K562 (cell line): ENCODE results near the gene GPRC5B. TPM values are rescaled to one million over a fixed set of nuclear protein-coding genes. Genes with fewer than 3 reads are reported as not detected.

Source experiments
- ATAC-seq: fragments of 200-7000 bp; cut with Tn5 transposase; 3 replicates; pipeline ENCODE4 v1.9.1; 2020; ENCODE audit warnings: moderate library complexity
- BruUV-seq: library from RNA; stranded (reverse); fragments of 400-500 nt; replicated peaks from 2 replicates; lab custom pipeline; 2021; lab: Mats Ljungman, UMichigan
- CTCF ChIA-PET: fragments of 300-600 bp; formaldehyde crosslinking; extraction: SDS; loops from one replicate; lab custom pipeline; 2021; ENCODE audit warnings: low intra/inter-chr PET ratio; lab: Yijun Ruan, JAX
- POLR2A ChIA-PET: fragments of 300-600, 350-650 bp; sonication (Branson Sonifier 250); formaldehyde crosslinking; extraction: SDS; loops from one replicate; lab custom pipeline; 2021; ENCODE audit warnings: antibody characterized with exemption, inconsistent platforms; lab: Yijun Ruan, JAX
- DNase-seq, 4 experiments: peaks; one replicate each; pipeline versions ENCODE4 v3.0.0 to v3.0.0-alpha.2; 2011 to 2018; ENCODE audit warnings: low spot score in 3 of 4, mixed read lengths in 3 of 4; ENCODE audit errors: extremely low read depth in 1 of 4
- FAIRE-seq: peaks from 2 replicates; lab custom pipeline; 2011; peaks lifted over from hg19 to GRCh38; lab: Jason Lieb, UNC
- H2AFZ ChIP-seq: 2 replicates; pipeline ENCODE4 v1.6.0; 2011; ENCODE audit warnings: low read depth, low read length, control low read depth, inconsistent platforms
- H3K27ac ChIP-seq: fragments of 200-600 bp; 3 replicates; pipeline ENCODE4 v1.8.0; 2011; ENCODE audit warnings: low read depth, mild to moderate bottlenecking, control low read depth, inconsistent platforms, low read length, moderate library complexity, mixed read lengths; ENCODE audit errors: extremely low read depth
- H3K27me3 ChIP-seq, 2 experiments: fragments of 300-600 bp in 1 of 2; 2 replicates in 1 of 2; 3 replicates in 1 of 2; pipeline versions ENCODE4 v1.6.0 to v1.8.0; 2011; ENCODE audit warnings: inconsistent platforms in 2 of 2, low read length in 2 of 2, mild to moderate bottlenecking in 1 of 2, mixed read lengths in 1 of 2, moderate library complexity in 1 of 2; ENCODE audit not compliant: control insufficient read depth in 2 of 2, insufficient read depth in 2 of 2
- H3K36me3 ChIP-seq: fragments of 300-600 bp; 3 replicates; pipeline ENCODE4 v1.8.0; 2011; ENCODE audit warnings: mild to moderate bottlenecking, low read length, inconsistent platforms; ENCODE audit not compliant: control insufficient read depth, insufficient read depth
- H3K4me1 ChIP-seq, 2 experiments: fragments of 200-600 bp in 1 of 2; replicated peaks in 1 of 2; 2 replicates in 1 of 2; 3 replicates in 1 of 2; pipeline versions ENCODE4 v1.5.1 to v1.8.0; 2011; ENCODE audit warnings: inconsistent platforms in 2 of 2, low read length in 2 of 2, mild to moderate bottlenecking in 1 of 2, mixed read lengths in 1 of 2, moderate library complexity in 1 of 2; ENCODE audit not compliant: control insufficient read depth in 2 of 2, insufficient read depth in 2 of 2
- H3K4me2 ChIP-seq: 2 replicates; pipeline ENCODE4 v1.6.1; 2011; ENCODE audit warnings: low read length, control low read depth, inconsistent platforms, mixed read lengths; ENCODE audit not compliant: insufficient read depth
- H3K4me3 ChIP-seq: fragments of 200-600 bp; sonication (generic), shearing (Covaris generic); 2 replicates; pipeline ENCODE4 v1.5.1; 2016; ENCODE audit warnings: control low read depth, inconsistent platforms
- H3K79me2 ChIP-seq: fragments of 200-600 bp; 3 replicates; pipeline ENCODE4 v1.8.0; 2011; ENCODE audit warnings: low read length, inconsistent platforms; ENCODE audit not compliant: control insufficient read depth, insufficient read depth
- H3K9ac ChIP-seq, 2 experiments: 2 replicates each; pipeline versions ENCODE4 v1.6.0 to v1.6.1; 2011; ENCODE audit warnings: low read depth in 2 of 2, low read length in 2 of 2, control low read depth in 1 of 2, inconsistent platforms in 1 of 2, mild to moderate bottlenecking in 1 of 2, mixed read lengths in 1 of 2; ENCODE audit not compliant: insufficient read depth in 1 of 2
- H3K9me1 ChIP-seq: one replicate; pipeline ENCODE4 v1.6.0; 2011; ENCODE audit warnings: inconsistent platforms, mild to moderate bottlenecking, low read length, moderate library complexity; ENCODE audit not compliant: control insufficient read depth, insufficient read depth
- H3K9me3 ChIP-seq: replicated peaks from 2 replicates; pipeline ENCODE4 v1.5.1; 2011; ENCODE audit warnings: low read depth, low read length, inconsistent platforms; ENCODE audit not compliant: control insufficient read depth, insufficient read depth
- H4K20me1 ChIP-seq: replicated peaks from 2 replicates; pipeline ENCODE4 v1.6.1; 2011; ENCODE audit warnings: low read length, inconsistent platforms, mixed read lengths; ENCODE audit not compliant: control insufficient read depth, insufficient read depth
- BCOR ChIP-seq: fragments of 450-650 bp; IDR thresholded peaks from 2 replicates; pipeline ENCODE4 v1.6.1; 2016
- CGGBP1 ChIP-seq: fragments of 250-450 bp; sonication (Bioruptor Pico); IDR thresholded peaks from 2 replicates; pipeline ENCODE4 v1.9.0; 2021; ENCODE audit warnings: mild to moderate bottlenecking
- KDM1A ChIP-seq, 2 experiments: fragments of 450-650 bp; IDR thresholded peaks; 2 replicates each; pipeline ENCODE4 v1.6.1; 2016; ENCODE audit warnings: mild to moderate bottlenecking in 2 of 2
- PCBP1 ChIP-seq: fragments of 200-400 bp; formaldehyde crosslinking; IDR thresholded peaks from 2 replicates; pipeline ENCODE4 v1.6.1; 2018; ENCODE audit warnings: mild to moderate bottlenecking, low read depth, low read length; ENCODE audit not compliant: poor library complexity, severe bottlenecking
- RBM25 ChIP-seq: fragments of 200-400 bp; formaldehyde crosslinking; IDR thresholded peaks from 2 replicates; pipeline ENCODE4 v1.6.1; 2018; ENCODE audit warnings: low read length, low read depth, moderate library complexity; ENCODE audit not compliant: severe bottlenecking
- ZZZ3 ChIP-seq: fragments of 450-650 bp; IDR thresholded peaks from 2 replicates; pipeline ENCODE4 v1.6.1; 2016; ENCODE audit warnings: antibody characterized with exemption, mild to moderate bottlenecking, moderate library complexity
- WGBS: fragments of 100-300 bp; shearing (Covaris generic); methylation state at CpG from one replicate; pipeline ENCODE4 v1.1.6; 2016; ENCODE audit warnings: low coverage, mixed read lengths; ENCODE audit not compliant: insufficient coverage; ENCODE audit errors: missing lambda C conversion rate; 5-methylcytosine and 5-hydroxymethylcytosine counted together
- in situ Hi-C: fragments of 300-500 bp; cut with MboI; formaldehyde crosslinking; loops from 4 replicates; pipeline ENCODE4 v1.15.0; 2018; ENCODE audit warnings: inconsistent platforms, mixed read lengths
- intact Hi-C: fragments of 100-400 bp; cut with micrococcal nuclease; formaldehyde crosslinking; loops from 2 replicates; pipeline ENCODE4 v1.14.2; 2022
- polyA plus RNA-seq, 8 experiments: library from polyadenylated mRNA; depleted of rRNA in 4 of 8; stranded (reverse) in 5 of 8; unstranded in 3 of 8; fragments of >200 nt; fragmentation: Nextera tagmentation in 2 of 8; fragmentation: Illumina TruSeq in 1 of 8; extraction: Ambion mirVana in 2 of 8; extraction: Trizol in 1 of 8; gene quantifications; 2 replicates each; pipeline versions ENCODE4 v1.2.1 to v1.2.3, GENCODE V29; 2011 to 2014; ENCODE audit warnings: inconsistent platforms in 1 of 8, missing spikeins in 1 of 8
- total RNA-seq, 7 experiments: library from RNA; depleted of rRNA in 6 of 7; stranded (reverse); fragments of >200 nt in 6 of 7; fragmentation: Illumina TruSeq in 2 of 7; extraction: Trizol in 2 of 7; gene quantifications; 2 replicates each; pipeline versions ENCODE4 v1.2.1 to v1.2.3, GENCODE V29; 2011 to 2021; ENCODE audit warnings: low replicate concordance in 1 of 7
- TF ChIP-seq, protein P1 (sequence below): fragments of 250-450 bp; sonication (Bioruptor Pico); IDR thresholded peaks from 2 replicates; pipeline ENCODE4 v1.5.0; 2021; ENCODE audit warnings: mild to moderate bottlenecking, borderline replicate concordance

Gene GPRC5B
- total and polyA plus RNA-seq, 9 of the 15 experiments (the other 6 are each of a cell fraction or from before 2014, with no cell fraction given) = 0.65 to 5.5 (median 1.3) TPM

GRCh38 chr16:19894586-19894985 lies 9.9 kb upstream of the GPRC5B start:
- Histone ChIP-seq H3K4me1 (no peaks in the 10 kb centered on the region), H2AFZ (no peak overlapping the region), H3K36me3 (no peaks in the 10 kb centered on the region), H3K4me3 (no peak overlapping the region), H3K27ac (no peak overlapping the region), H3K9ac (no peak overlapping the region), H3K4me2 (no peak overlapping the region), H3K27me3 (peaks cover 2 to 26% of the 10 kb centered on the region in 2 experiments; a peak in 2 of 5 replicates), H3K79me2 (no peaks in the 10 kb centered on the region), H3K9me3 (no peaks in the 10 kb centered on the region), H3K9me1 (no peaks in the 10 kb centered on the region), H4K20me1 (no peaks in the 10 kb centered on the region)
- ChIA-PET CTCF (no interaction called here), POLR2A (no interaction called here)
- ATAC-seq (no peak), FAIRE-seq (no peak), DNase-seq (no peak)
- in situ Hi-C loops (loop anchor here (25.0 kb wide), 1 partner anchor 507 kb away; no protein-coding TSS in a partner anchor), intact Hi-C loops (no loop called here)
- WGBS = 0% methylated on average over 6 of the region's 7 CpGs
- TF ChIP-seq CGGBP1 (CRISPR knock-in tag) = no peak
- 0 out of 4 replicates have a peak, but pooled peaks of 1 of the 2 experiments have one; percentile 25 for TF ChIP-seq KDM1A (IDR thresholded peaks at IDR 0.05)
- TF ChIP-seq, protein P1, sequence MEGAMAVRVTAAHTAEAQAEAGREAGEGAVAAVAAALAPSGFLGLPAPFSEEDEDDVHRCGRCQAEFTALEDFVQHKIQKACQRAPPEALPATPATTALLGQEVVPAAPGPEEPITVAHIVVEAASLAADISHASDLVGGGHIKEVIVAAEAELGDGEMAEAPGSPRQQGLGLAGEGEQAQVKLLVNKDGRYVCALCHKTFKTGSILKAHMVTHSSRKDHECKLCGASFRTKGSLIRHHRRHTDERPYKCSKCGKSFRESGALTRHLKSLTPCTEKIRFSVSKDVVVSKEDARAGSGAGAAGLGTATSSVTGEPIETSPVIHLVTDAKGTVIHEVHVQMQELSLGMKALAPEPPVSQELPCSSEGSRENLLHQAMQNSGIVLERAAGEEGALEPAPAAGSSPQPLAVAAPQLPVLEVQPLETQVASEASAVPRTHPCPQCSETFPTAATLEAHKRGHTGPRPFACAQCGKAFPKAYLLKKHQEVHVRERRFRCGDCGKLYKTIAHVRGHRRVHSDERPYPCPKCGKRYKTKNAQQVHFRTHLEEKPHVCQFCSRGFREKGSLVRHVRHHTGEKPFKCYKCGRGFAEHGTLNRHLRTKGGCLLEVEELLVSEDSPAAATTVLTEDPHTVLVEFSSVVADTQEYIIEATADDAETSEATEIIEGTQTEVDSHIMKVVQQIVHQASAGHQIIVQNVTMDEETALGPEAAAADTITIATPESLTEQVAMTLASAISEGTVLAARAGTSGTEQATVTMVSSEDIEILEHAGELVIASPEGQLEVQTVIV (CRISPR knock-in tag) = no peak
- peak; percentile 56; the same call in 1 of the 2 replicates for TF ChIP-seq BCOR
- TF ChIP-seq PCBP1 = no peak
- TF ChIP-seq ZZZ3 = no peak
- TF ChIP-seq RBM25 = peak; percentile 52
- no TSS peak for BruUV-seq
